Loucy (cell line): ENCODE data around the gene LUC7L2.

ENCODE experiments used
- CTCF ChIP-seq: fragments of 200-600 bp; sonication (generic); conservative IDR thresholded peaks from 2 replicates; pipeline ENCODE4 v1.5.1; 2014; ENCODE audit warnings: mild to moderate bottlenecking, antibody characterized with exemption, low read length
- EZH2phosphoT487 ChIP-seq: fragments of 200-600 bp; IDR thresholded peaks from 2 replicates; pipeline ENCODE4 v1.6.1; 2018; ENCODE audit warnings: antibody characterized with exemption, mild to moderate bottlenecking, moderate library complexity, borderline replicate concordance

GRCh38 chr7:139456511-139456910 lies 96.8 kb downstream of the LUC7L2 start:
- TF ChIP-seq CTCF (no peak), EZH2phosphoT487 (no peak)
